DND-41 (cell line): ENCODE measurements around the gene CBR1.

ENCODE experiments used
- EZH2 ChIP-seq: IDR thresholded peaks from 3 replicates; pipeline ENCODE4 v1.6.1; 2012; ENCODE audit warnings: borderline replicate concordance, low read depth, mild to moderate bottlenecking, moderate library complexity, low read length, inconsistent platforms; ENCODE audit not compliant: severe bottlenecking
- TF ChIP-seq, protein P1 (sequence below): IDR thresholded peaks from 2 replicates; pipeline ENCODE4 v1.5.1; 2012; ENCODE audit warnings: borderline replicate concordance, low read length, moderate library complexity, mild to moderate bottlenecking; ENCODE audit not compliant: poor library complexity, severe bottlenecking; ENCODE audit errors: extremely low read depth

- TF ChIP-seq, protein P1, sequence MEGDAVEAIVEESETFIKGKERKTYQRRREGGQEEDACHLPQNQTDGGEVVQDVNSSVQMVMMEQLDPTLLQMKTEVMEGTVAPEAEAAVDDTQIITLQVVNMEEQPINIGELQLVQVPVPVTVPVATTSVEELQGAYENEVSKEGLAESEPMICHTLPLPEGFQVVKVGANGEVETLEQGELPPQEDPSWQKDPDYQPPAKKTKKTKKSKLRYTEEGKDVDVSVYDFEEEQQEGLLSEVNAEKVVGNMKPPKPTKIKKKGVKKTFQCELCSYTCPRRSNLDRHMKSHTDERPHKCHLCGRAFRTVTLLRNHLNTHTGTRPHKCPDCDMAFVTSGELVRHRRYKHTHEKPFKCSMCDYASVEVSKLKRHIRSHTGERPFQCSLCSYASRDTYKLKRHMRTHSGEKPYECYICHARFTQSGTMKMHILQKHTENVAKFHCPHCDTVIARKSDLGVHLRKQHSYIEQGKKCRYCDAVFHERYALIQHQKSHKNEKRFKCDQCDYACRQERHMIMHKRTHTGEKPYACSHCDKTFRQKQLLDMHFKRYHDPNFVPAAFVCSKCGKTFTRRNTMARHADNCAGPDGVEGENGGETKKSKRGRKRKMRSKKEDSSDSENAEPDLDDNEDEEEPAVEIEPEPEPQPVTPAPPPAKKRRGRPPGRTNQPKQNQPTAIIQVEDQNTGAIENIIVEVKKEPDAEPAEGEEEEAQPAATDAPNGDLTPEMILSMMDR = no peak
- TF ChIP-seq EZH2 = no peak
Observed at GRCh38 chr21:36045993-36046392, 23.8 kb upstream of the CBR1 start.
